ENCODE results near the gene PCDHGB3. TPM values are rescaled to one million over a fixed set of nuclear protein-coding genes. Genes with fewer than 3 reads are reported as not detected.
"Not testable (repeated sequence)": the region's sequence is repeated elsewhere in the genome, so short reads cannot be mapped to it uniquely, and the experiment has no call there.

PCDHGB3 gene
- total RNA-seq = under 1 TPM; 0.10 to 0.19 (median 0.13) TPM

GRCh38 chr5:141369994-141370848, at the start of gene PCDHGB3:
Gene PCDHGB3 (plus strand): TSS chr5:141370242. CDS start chr5:141370395, 153 bp downstream.
- H3K4me3 Mint-ChIP-seq = peak within 1 kb of the TSS; percentile 77
- ATAC-seq (peak; percentile 73 to 80), DNase-seq (no peak)
- peaks cover 86% of the 10 kb centered on the region for H3K27me3 Mint-ChIP-seq (ENCODE audit: low read depth)
- H3K36me3 Mint-ChIP-seq (ENCODE audit: insufficient read depth) = peaks cover 2% of the 10 kb centered on the region
- H3K9me3 Mint-ChIP-seq = peaks cover 26% of the 10 kb centered on the region
- peaks cover 2% of the 10 kb centered on the region for H3K4me1 Mint-ChIP-seq (ENCODE audit: low read depth)

- Mint-ChIP-seq H3K9me3 (peaks cover 35% of the 10 kb centered on the region), H3K27me3 (ENCODE audit: low read depth) (peaks cover 13% of the 10 kb centered on the region), H3K4me1 (ENCODE audit: low read depth) (peaks cover 26% of the 10 kb centered on the region), H3K36me3 (ENCODE audit: insufficient read depth) (peaks cover 30% of the 10 kb centered on the region), H3K4me3 (no peak overlapping the region)
- DNase-seq = no peak
- no peak for ATAC-seq
Measured at GRCh38 chr5:141322261-141322660, 47.8 kb upstream of the PCDHGB3 start.

- Mint-ChIP-seq H3K9me3 (peaks cover 12% of the 10 kb centered on the region), H3K4me3 (peak overlapping the region; percentile 90), H3K36me3 (ENCODE audit: insufficient read depth) (peaks cover 2% of the 10 kb centered on the region), H3K4me1 (ENCODE audit: low read depth) (peaks cover 2% of the 10 kb centered on the region), H3K27me3 (ENCODE audit: low read depth) (peaks cover 41% of the 10 kb centered on the region)
- ATAC-seq (peak; percentile 95 to 99), DNase-seq (peak; percentile 60)
Measured at GRCh38 chr5:141326088-141326854, 43.8 kb upstream of the PCDHGB3 start.

GRCh38 chr5:141328231-141328630, 41.8 kb upstream of the PCDHGB3 start:
- peaks cover 2% of the 10 kb centered on the region for H3K36me3 Mint-ChIP-seq (ENCODE audit: insufficient read depth)
- H3K4me3 Mint-ChIP-seq = no peak overlapping the region
- peaks cover 2% of the 10 kb centered on the region for H3K4me1 Mint-ChIP-seq (ENCODE audit: low read depth)
- H3K9me3 Mint-ChIP-seq = peaks cover 11% of the 10 kb centered on the region
- H3K27me3 Mint-ChIP-seq (ENCODE audit: low read depth) = peaks cover 55% of the 10 kb centered on the region
- ATAC-seq (no peak), DNase-seq (no peak)

- H3K9me3 Mint-ChIP-seq = peaks cover 27% of the 10 kb centered on the region
- DNase-seq = no peak
- H3K27me3 Mint-ChIP-seq (ENCODE audit: low read depth) = peaks cover 70% of the 10 kb centered on the region
- peaks cover 2% of the 10 kb centered on the region for H3K4me1 Mint-ChIP-seq (ENCODE audit: low read depth)
- H3K36me3 Mint-ChIP-seq (ENCODE audit: insufficient read depth) = peaks cover 2% of the 10 kb centered on the region
- ATAC-seq = no peak
- no peak within 1 kb of the TSS for H3K4me3 Mint-ChIP-seq
Measured at GRCh38 chr5:141330299-141331080, 39.6 kb upstream of the PCDHGB3 start, which contains the start of gene PCDHGA1. Gene PCDHGA1 (plus strand): TSS chr5:141330514.

- not testable (repeated sequence) for H3K4me1 Mint-ChIP-seq (ENCODE audit: low read depth); H3K4me3 Mint-ChIP-seq; H3K36me3 Mint-ChIP-seq (ENCODE audit: insufficient read depth); ATAC-seq; DNase-seq
- Mint-ChIP-seq H3K9me3 (peaks cover 44% of the 10 kb centered on the region), H3K27me3 (ENCODE audit: low read depth) (peaks cover 74% of the 10 kb centered on the region)
Measured at GRCh38 chr5:141332571-141332970, 37.5 kb upstream of the PCDHGB3 start.

GRCh38 chr5:141338538-141339306, 31.3 kb upstream of the PCDHGB3 start, which contains the start of gene PCDHGA2:
Gene PCDHGA2 (plus strand): TSS chr5:141338760.
- Mint-ChIP-seq H3K4me1 (ENCODE audit: low read depth) (no peaks in the 10 kb centered on the region), H3K36me3 (ENCODE audit: insufficient read depth) (peaks cover 2% of the 10 kb centered on the region), H3K4me3 (no peak within 1 kb of the TSS), H3K9me3 (peaks cover 54% of the 10 kb centered on the region), H3K27me3 (ENCODE audit: low read depth) (peaks cover 85% of the 10 kb centered on the region)
- ATAC-seq (no peak), DNase-seq (no peak)

GRCh38 chr5:141340781-141341354, 29.2 kb upstream of the PCDHGB3 start:
- Mint-ChIP-seq H3K9me3 (peaks cover 50% of the 10 kb centered on the region), H3K27me3 (ENCODE audit: low read depth) (peaks cover 87% of the 10 kb centered on the region)
- not testable (repeated sequence) for H3K4me3 Mint-ChIP-seq; DNase-seq; H3K4me1 Mint-ChIP-seq (ENCODE audit: low read depth); H3K36me3 Mint-ChIP-seq (ENCODE audit: insufficient read depth); ATAC-seq

GRCh38 chr5:141342773-141343172, 27.3 kb upstream of the PCDHGB3 start:
- Mint-ChIP-seq H3K4me3 (no peak overlapping the region), H3K4me1 (ENCODE audit: low read depth) (no peaks in the 10 kb centered on the region), H3K9me3 (peaks cover 44% of the 10 kb centered on the region), H3K27me3 (ENCODE audit: low read depth) (peaks cover 88% of the 10 kb centered on the region), H3K36me3 (ENCODE audit: insufficient read depth) (peaks cover 3% of the 10 kb centered on the region)
- no peak for DNase-seq
- no peak for ATAC-seq

- H3K4me3 Mint-ChIP-seq = no peak within 1 kb of the TSS
- H3K9me3 Mint-ChIP-seq = peaks cover 39% of the 10 kb centered on the region
- peaks cover 85% of the 10 kb centered on the region for H3K27me3 Mint-ChIP-seq (ENCODE audit: low read depth)
- ATAC-seq = no peak
- no peak for DNase-seq
- H3K4me1 Mint-ChIP-seq (ENCODE audit: low read depth) = no peaks in the 10 kb centered on the region
- H3K36me3 Mint-ChIP-seq (ENCODE audit: insufficient read depth) = peaks cover 3% of the 10 kb centered on the region
Measured at GRCh38 chr5:141343242-141343952, 26.6 kb upstream of the PCDHGB3 start, which contains the start of gene PCDHGA3. Gene PCDHGA3 (plus strand): TSS chr5:141343829. CDS start chr5:141344034, 205 bp downstream.

GRCh38 chr5:141343953-141344463, 26.0 kb upstream of the PCDHGB3 start:
- peaks cover 85% of the 10 kb centered on the region for H3K27me3 Mint-ChIP-seq (ENCODE audit: low read depth)

GRCh38 chr5:141345327-141345726, 24.7 kb upstream of the PCDHGB3 start:
- no peaks in the 10 kb centered on the region for H3K4me1 Mint-ChIP-seq (ENCODE audit: low read depth)
- no peak for DNase-seq
- H3K27me3 Mint-ChIP-seq (ENCODE audit: low read depth) = peaks cover 81% of the 10 kb centered on the region
- no peak overlapping the region for H3K4me3 Mint-ChIP-seq
- H3K9me3 Mint-ChIP-seq = peaks cover 38% of the 10 kb centered on the region
- ATAC-seq = no peak
- peaks cover 4% of the 10 kb centered on the region for H3K36me3 Mint-ChIP-seq (ENCODE audit: insufficient read depth)

More at GRCh38 chr5:141343953-141344463, 26.0 kb upstream of the PCDHGB3 start:
- H3K4me1 Mint-ChIP-seq (ENCODE audit: low read depth) = no peaks in the 10 kb centered on the region
- H3K36me3 Mint-ChIP-seq (ENCODE audit: insufficient read depth) = peaks cover 3% of the 10 kb centered on the region
- ATAC-seq (no peak), DNase-seq (no peak)
- H3K9me3 Mint-ChIP-seq = peaks cover 39% of the 10 kb centered on the region
- no peak overlapping the region for H3K4me3 Mint-ChIP-seq

Data from activated T-cell treated with anti-CD3 and anti-CD28 coated beads, Interleukin-2, amount 50 U/mL, for 4 hours (primary cell).